ENCODE measurements around the gene SCYGR5.
A peak's percentile ranks its signal among the peaks of the same experiment; 100 is the strongest.
"Not testable (repeated sequence)": the region's sequence is repeated elsewhere in the genome, so short reads cannot be mapped to it uniquely, and the experiment has no call there.

SCYGR5 gene, protein sequence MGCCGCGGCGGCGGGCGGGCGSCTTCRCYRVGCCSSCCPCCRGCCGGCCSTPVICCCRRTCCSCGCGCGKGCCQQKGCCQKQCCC

DNA sequence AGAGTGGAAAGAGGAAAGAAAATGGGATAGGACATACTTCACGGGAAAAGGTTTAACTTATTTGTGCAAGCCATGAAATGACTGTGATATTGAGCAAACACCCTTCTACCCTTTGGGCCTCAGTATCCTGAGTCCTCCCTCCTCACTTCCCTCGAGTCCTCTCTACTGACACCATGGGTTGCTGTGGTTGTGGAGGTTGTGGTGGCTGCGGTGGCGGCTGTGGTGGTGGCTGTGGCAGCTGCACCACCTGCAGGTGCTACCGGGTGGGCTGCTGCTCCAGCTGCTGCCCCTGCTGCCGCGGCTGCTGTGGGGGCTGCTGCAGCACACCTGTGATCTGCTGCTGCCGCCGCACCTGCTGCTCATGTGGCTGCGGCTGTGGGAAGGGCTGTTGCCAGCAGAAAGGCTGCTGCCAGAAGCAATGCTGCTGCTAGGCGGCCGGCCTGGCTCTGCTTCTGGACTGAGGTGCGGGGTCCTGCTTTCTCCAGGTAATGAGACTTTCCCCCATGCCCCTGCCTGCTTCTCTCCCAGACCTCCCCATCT lies at the start of gene SCYGR5:
TSS of gene SCYGR5 (plus strand) at position 174 of the 540 bp plus-strand sequence. CDS start at position 174, 0 bp downstream.
- H3K4me1 Mint-ChIP-seq; ATAC-seq; H3K9me3 Mint-ChIP-seq; DNase-seq (ENCODE audit: low spot score in 2 of 2); H3K36me3 Mint-ChIP-seq; H3K4me3 Mint-ChIP-seq; H3K27ac Mint-ChIP-seq: not testable (repeated sequence)

DNA sequence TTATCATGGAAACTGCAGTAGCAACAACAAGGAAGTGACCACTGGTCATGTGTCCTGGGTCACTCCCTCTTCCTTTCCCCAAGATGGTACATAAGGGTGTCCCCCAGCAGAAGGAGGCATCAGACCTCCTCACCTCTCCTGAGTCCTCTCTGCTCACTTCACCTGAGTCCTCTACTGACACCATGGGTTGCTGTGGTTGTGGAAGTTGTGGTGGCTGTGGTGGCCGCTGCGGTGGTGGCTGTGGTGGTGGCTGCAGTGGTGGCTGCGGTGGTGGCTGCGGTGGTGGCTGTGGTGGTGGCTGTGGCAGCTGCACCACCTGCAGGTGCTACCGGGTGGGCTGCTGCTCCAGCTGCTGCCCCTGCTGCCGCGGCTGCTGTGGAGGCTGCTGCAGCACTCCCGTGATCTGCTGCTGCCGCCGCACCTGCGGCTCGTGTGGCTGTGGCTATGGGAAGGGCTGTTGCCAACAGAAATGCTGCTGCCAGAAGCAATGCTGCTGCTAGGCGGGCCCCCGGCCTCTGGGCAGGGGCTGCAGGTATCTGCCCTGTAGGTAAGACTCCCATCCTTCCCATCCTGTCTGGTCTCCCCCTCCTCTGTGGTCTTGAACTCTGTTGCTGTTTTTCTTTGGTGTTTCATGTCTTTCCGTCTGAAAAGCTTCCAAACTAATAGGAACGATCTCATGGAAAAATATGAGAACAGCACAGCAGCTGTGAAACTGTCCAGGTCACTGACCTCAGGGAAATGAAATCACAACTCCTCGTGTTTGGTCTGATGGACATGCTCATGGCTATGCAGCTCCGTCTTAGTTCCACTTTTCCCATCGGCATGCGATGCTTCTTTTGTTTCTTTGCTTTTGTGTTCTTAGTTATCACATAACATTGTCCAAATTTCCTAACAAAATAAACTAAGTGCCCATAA lies 49.0 kb upstream of the SCYGR5 start, which contains the start of gene SCYGR4:
TSS of gene SCYGR4 (plus strand) at position 183 of the 915 bp plus-strand sequence. CDS start at position 183, 0 bp downstream.
- H3K9me3 Mint-ChIP-seq: no peaks in the 10 kb centered on the region
- H3K27ac Mint-ChIP-seq: no peak within 1 kb of the TSS
- no peaks in the 10 kb centered on the region for H3K4me1 Mint-ChIP-seq
- DNase-seq (ENCODE audit: low spot score in 2 of 2) (no peak), ATAC-seq (no peak)
- no peak within 1 kb of the TSS for H3K4me3 Mint-ChIP-seq
- no peaks in the 10 kb centered on the region for H3K36me3 Mint-ChIP-seq

DNA sequence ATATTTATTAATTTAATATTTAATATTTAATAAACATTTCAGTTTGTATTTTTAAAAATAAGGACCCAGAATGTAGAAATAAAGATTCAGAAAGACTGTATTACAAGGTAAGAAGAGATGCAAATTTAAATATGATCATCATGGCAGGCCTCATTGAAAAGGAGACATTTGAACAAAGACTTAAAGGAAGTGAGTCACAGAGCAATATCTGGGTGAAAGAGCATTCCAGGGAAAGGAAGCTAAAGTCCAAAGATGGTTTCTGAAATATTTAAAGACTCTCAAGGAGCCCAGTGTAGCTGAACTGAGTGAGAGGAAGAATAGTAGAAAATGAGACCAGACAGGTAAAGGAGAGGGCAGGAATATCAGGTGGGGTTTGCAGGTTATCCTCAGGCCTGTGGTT lies 43.4 kb upstream of the SCYGR5 start:
- Mint-ChIP-seq H3K27ac (no peak overlapping the region), H3K36me3 (no peaks in the 10 kb centered on the region), H3K9me3 (no peaks in the 10 kb centered on the region), H3K4me3 (no peak overlapping the region), H3K4me1 (no peaks in the 10 kb centered on the region)
- ATAC-seq: no peak
- DNase-seq (ENCODE audit: low spot score in 2 of 2): no peak

DNA sequence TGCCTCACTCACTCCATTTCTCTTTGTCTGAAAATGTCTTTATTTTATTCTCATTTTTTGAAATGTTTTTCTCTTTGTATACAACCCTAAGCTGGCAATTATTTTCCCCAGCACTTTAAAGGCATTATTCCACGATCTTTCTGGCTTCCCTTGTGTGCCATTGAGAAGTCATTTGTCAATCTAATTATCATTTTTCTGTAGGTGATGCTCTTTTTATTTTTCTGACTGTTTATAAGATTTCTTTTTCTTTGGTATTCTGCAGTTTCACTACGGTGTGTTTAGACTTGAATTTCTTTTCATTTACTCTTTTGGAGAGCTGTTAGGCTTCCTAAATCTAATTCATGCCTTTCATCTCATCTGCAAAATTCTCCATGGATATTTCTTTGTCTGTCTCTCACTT lies 41.2 kb upstream of the SCYGR5 start:
- H3K4me3 Mint-ChIP-seq: no peak overlapping the region
- DNase-seq (ENCODE audit: low spot score in 2 of 2) (no peak), ATAC-seq (no peak)
- H3K27ac Mint-ChIP-seq: no peak overlapping the region
- H3K9me3 Mint-ChIP-seq: no peaks in the 10 kb centered on the region
- no peaks in the 10 kb centered on the region for H3K36me3 Mint-ChIP-seq
- no peaks in the 10 kb centered on the region for H3K4me1 Mint-ChIP-seq

DNA sequence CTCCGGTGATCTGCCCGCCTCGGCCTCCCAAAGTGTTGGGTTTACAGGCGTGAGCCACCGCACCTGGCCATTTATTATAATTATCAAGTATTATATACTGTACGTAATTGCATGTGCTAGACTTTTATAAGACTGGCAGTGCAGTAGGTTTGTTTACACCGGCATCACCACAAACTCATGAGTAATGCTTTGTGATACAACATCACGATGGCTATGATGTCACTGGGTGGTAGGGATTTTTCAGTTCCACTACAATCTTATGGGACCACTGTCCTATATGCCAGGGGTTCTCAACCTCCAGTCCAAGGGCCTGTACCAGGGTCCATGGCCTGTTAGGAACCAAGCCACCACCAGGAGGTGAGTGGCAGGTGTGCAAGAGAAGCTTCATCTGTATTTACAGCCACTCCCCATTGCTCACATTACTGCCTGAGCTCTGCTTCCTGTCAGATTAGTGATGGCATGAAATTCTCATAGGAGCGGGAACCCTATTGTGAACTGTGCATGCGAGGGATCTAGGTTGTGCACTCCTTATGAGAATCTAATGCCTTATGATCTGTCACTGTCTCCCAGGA lies 39.9 kb upstream of the SCYGR5 start:
- H3K9me3 Mint-ChIP-seq: no peaks in the 10 kb centered on the region
- H3K27ac Mint-ChIP-seq: no peak overlapping the region
- DNase-seq (ENCODE audit: low spot score in 2 of 2): no peak
- H3K4me1 Mint-ChIP-seq: no peaks in the 10 kb centered on the region
- H3K4me3 Mint-ChIP-seq: no peak overlapping the region
- no peak for ATAC-seq
- H3K36me3 Mint-ChIP-seq: no peaks in the 10 kb centered on the region

DNA sequence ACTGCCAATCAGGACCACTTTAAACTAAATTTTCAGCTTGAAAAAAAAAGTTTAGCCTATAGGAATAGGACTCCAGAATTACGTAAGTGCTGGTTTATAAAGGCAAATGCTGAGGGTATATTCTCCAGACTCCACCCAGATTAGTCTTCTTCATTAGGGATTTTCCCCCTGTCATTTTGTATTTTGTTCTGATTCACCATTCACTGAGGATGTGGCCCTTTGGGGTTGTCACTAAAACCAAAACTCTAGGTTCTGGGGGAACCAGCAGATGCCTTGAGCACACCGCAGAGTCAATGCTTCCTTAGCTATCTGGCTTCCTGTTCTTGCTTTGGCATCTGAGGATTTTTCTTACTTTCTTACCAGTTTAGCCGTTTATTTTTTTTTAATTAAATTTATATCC lies 38.8 kb upstream of the SCYGR5 start:
- ATAC-seq (peak; percentile 97), DNase-seq (ENCODE audit: low spot score in 2 of 2) (no peak)
- Mint-ChIP-seq H3K9me3 (no peaks in the 10 kb centered on the region), H3K4me1 (no peaks in the 10 kb centered on the region), H3K4me3 (no peak overlapping the region), H3K27ac (no peak overlapping the region), H3K36me3 (no peaks in the 10 kb centered on the region)

DNA sequence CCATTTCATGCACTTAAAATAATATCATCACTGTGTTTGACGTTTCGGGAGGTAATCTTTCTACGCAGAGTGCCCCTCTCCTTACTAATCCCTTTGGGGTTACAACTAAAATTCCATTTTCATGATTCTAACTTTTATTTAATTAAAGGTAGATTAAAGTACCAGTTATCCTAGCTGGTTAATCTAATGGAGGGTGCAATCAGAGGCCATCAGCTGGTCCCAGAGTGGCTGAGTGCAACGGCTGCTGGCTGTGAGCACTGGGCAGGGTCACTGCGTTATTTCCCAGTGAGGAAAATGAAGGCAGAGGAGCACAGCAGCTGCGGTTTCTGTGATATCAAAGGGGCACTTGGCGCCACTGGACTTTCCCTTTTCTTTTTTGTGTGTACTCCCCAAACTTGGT lies 37.2 kb upstream of the SCYGR5 start:
- H3K9me3 Mint-ChIP-seq: no peaks in the 10 kb centered on the region
- H3K4me1 Mint-ChIP-seq: no peaks in the 10 kb centered on the region
- H3K4me3 Mint-ChIP-seq: no peak overlapping the region
- ATAC-seq (no peak), DNase-seq (ENCODE audit: low spot score in 2 of 2) (no peak)
- H3K36me3 Mint-ChIP-seq: no peaks in the 10 kb centered on the region
- no peak overlapping the region for H3K27ac Mint-ChIP-seq

DNA sequence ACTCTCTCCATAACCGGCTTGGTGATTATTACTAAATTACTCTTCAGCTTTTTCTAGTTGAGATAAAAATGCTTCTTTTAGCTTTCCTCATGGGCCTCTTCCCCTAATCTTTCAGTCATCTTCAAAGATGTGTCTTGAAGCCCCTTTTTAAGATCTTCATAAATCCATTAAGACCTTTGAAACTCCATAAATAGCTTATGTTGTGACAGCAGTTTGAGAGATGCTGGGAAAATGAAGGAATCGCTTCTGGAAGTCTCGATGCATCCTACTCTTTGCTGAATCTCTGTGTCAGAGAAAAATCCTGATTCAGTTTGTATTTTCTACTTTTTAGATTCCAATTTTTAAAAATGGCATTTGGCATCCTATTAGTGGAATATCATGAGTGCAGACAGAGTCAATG lies 36.3 kb upstream of the SCYGR5 start:
- ATAC-seq (no peak), DNase-seq (ENCODE audit: low spot score in 2 of 2) (no peak)
- no peaks in the 10 kb centered on the region for H3K4me1 Mint-ChIP-seq
- H3K9me3 Mint-ChIP-seq: no peaks in the 10 kb centered on the region
- H3K36me3 Mint-ChIP-seq: no peaks in the 10 kb centered on the region
- no peak overlapping the region for H3K4me3 Mint-ChIP-seq
- H3K27ac Mint-ChIP-seq: no peak overlapping the region

DNA sequence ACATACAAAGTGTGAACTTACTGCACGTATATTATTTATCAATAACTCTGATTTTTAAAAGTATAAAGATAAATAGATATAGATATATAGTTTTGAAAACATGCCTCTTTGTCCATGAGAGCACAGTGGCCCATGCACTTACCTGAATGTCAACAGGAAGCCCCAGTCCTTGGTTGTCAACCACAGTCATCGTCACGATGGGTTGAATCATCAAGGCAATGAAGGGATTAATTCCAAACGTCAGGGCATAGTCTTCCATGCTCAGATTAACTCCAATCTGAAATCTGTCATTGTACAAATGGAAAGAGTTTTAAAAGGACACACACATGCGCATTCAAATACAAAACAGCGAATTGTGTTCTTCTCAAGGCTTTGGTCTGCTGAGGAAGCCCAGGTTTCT lies 33.8 kb upstream of the SCYGR5 start:
- H3K4me3 Mint-ChIP-seq: no peak overlapping the region
- no peak for DNase-seq (ENCODE audit: low spot score in 2 of 2)
- H3K9me3 Mint-ChIP-seq: no peaks in the 10 kb centered on the region
- H3K36me3 Mint-ChIP-seq: no peaks in the 10 kb centered on the region
- no peak for ATAC-seq
- no peaks in the 10 kb centered on the region for H3K4me1 Mint-ChIP-seq
- H3K27ac Mint-ChIP-seq: no peak overlapping the region

DNA sequence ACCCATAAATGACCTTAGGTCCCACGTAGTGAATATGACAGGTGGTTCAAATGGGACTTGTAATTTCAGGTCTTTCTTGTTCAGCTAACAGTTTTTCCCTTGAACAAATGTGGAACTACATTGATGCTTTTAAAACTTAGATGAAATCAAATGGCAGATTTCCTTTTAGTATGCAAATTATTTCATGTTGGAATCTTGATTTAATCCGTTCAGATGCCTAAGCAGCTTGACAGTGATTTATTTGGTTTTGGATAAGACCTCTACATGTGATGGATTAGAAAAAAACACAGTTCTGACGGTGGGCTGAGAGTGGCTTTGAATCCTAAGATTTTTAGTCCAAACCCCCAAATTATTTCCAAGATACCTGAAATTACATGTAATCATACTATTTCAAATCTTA lies 32.4 kb upstream of the SCYGR5 start:
- ATAC-seq (no peak), DNase-seq (ENCODE audit: low spot score in 2 of 2) (no peak)
- no peaks in the 10 kb centered on the region for H3K9me3 Mint-ChIP-seq
- no peaks in the 10 kb centered on the region for H3K4me1 Mint-ChIP-seq
- no peaks in the 10 kb centered on the region for H3K36me3 Mint-ChIP-seq
- H3K4me3 Mint-ChIP-seq: no peak overlapping the region
- no peak overlapping the region for H3K27ac Mint-ChIP-seq

DNA sequence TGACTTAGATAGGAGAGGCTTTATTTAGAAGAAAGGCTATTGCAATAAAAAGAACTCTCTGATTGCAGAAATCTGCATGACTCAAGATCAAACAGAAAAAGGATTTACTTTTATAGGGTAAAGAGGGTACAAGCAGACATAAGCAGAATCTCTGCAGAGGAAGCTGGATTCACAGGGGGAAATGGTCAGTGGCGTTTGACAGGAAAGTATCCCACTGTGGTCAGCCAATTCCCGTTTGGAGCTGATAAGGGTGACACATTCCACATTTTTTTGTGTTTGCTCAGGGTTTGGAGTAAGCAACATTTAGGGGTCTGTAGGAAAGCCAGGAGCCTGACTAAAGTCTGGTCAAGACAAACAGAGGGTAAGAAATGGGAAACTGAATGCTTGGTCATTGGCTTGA lies 23.9 kb upstream of the SCYGR5 start:
- ATAC-seq (no peak), DNase-seq (ENCODE audit: low spot score in 2 of 2) (no peak)
- Mint-ChIP-seq H3K27ac (no peak overlapping the region), H3K4me1 (no peaks in the 10 kb centered on the region), H3K9me3 (no peaks in the 10 kb centered on the region), H3K4me3 (no peak overlapping the region), H3K36me3 (no peaks in the 10 kb centered on the region)

DNA sequence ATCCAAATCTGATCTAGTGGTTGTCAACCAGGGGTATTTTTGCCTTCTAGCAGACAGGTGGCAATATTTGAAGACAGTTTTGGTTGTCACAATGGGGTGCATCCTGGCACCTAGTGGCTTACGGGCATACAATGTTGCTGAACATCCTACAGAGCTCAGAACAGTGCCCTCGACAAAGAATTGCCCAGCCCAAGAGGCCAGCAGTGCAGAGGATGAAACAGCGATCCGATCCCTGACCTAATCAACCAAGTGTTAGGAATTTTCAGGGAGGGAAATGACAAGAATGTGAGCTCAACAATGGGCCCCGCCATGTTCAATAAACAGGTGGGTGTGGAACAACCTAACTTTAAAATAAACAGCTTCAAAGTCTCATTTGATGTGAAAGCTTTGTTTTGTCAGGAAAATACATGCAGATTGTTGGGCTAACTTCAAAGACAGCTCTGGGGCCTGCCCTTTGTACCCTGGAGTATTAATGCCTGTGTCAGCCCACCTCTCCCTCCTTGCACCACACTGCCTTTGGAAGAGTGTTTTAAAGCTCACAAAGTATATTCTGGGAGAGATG lies 22.5 kb upstream of the SCYGR5 start:
- H3K9me3 Mint-ChIP-seq: no peaks in the 10 kb centered on the region
- ATAC-seq (no peak), DNase-seq (ENCODE audit: low spot score in 2 of 2) (no peak)
- H3K4me1 Mint-ChIP-seq: no peaks in the 10 kb centered on the region
- H3K27ac Mint-ChIP-seq: no peak overlapping the region
- H3K4me3 Mint-ChIP-seq: no peak overlapping the region
- H3K36me3 Mint-ChIP-seq: no peaks in the 10 kb centered on the region

DNA sequence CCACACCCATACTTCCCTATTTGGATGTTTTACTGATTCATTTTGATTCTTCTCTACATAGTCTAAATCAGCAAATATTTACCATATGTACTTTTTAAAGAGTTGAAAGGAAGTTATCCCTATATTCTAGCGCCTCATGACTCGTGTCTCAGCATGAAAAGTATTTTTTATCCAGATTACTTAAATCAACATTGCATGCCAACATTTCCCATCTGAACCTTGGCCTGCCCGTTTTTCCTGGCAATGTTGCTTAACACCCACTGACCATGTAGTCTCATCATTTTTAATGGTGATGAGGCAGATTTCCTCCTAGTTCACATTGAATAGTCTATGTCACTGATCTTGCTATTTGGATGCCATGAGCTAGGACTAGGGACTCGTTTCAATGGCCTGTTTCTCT lies 13.2 kb upstream of the SCYGR5 start:
- DNase-seq (ENCODE audit: low spot score in 2 of 2) (no peak), ATAC-seq (no peak)
- H3K27ac Mint-ChIP-seq: no peak overlapping the region
- no peaks in the 10 kb centered on the region for H3K9me3 Mint-ChIP-seq
- no peaks in the 10 kb centered on the region for H3K36me3 Mint-ChIP-seq
- peaks cover 6% of the 10 kb centered on the region for H3K4me1 Mint-ChIP-seq
- H3K4me3 Mint-ChIP-seq: no peak overlapping the region

DNA sequence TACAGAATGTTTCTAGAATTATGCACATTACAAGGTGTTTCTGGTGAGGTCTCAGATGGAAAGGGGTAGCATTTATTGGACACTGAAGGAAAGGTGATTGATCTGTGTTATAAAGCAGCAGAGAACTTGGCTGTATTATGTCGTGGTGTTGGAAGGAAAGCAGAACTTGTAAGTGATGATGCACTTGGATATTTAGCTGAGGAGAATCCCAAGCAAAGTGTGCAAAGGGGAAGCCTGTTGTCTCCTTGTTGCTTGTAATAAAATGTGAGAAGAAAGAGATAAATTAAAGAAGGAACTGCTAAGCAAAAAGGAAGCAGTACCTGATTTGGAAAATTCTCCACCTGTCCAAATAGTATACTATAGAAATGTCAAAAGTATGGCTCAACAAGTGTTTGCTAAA lies 12.2 kb upstream of the SCYGR5 start:
- H3K4me1 Mint-ChIP-seq: peaks cover 6% of the 10 kb centered on the region
- no peaks in the 10 kb centered on the region for H3K36me3 Mint-ChIP-seq
- H3K9me3 Mint-ChIP-seq: no peaks in the 10 kb centered on the region
- H3K4me3 Mint-ChIP-seq: no peak overlapping the region
- ATAC-seq (no peak), DNase-seq (ENCODE audit: low spot score in 2 of 2) (no peak)
- H3K27ac Mint-ChIP-seq: no peak overlapping the region

DNA sequence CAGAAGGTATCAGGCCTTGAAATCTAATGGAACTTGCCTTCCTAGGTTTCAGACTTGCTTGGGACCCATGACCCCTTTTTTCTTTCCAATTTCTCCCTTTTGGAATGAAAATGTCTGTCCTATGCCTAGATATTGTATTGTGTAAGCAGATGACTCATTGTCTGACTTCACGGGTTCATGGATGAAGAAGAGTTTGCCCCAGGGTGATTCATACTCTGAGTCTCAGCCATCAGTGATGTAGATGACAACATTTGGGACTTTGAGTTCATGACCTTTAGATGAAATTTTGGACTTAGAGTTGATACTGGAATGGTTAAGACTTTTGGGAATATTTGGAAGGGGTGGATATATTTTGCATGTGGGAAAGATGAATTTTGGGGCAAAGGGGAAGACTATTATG lies 11.2 kb upstream of the SCYGR5 start:
- no peaks in the 10 kb centered on the region for H3K36me3 Mint-ChIP-seq
- H3K4me1 Mint-ChIP-seq: peaks cover 6% of the 10 kb centered on the region
- no peak overlapping the region for H3K4me3 Mint-ChIP-seq
- H3K27ac Mint-ChIP-seq: no peak overlapping the region
- DNase-seq (ENCODE audit: low spot score in 2 of 2): no peak
- H3K9me3 Mint-ChIP-seq: no peaks in the 10 kb centered on the region
- ATAC-seq: peak; percentile 88
